ENCODE data around the gene STXBP4.

The STXBP4 gene

GRCh38 chr17:55174133-55174532, 205.6 kb downstream of the STXBP4 start:
- FAIRE-seq, result no peak

GRCh38 chr17:55175788-55176427, 207.3 kb downstream of the STXBP4 start:
- no peak for FAIRE-seq

DNA sequence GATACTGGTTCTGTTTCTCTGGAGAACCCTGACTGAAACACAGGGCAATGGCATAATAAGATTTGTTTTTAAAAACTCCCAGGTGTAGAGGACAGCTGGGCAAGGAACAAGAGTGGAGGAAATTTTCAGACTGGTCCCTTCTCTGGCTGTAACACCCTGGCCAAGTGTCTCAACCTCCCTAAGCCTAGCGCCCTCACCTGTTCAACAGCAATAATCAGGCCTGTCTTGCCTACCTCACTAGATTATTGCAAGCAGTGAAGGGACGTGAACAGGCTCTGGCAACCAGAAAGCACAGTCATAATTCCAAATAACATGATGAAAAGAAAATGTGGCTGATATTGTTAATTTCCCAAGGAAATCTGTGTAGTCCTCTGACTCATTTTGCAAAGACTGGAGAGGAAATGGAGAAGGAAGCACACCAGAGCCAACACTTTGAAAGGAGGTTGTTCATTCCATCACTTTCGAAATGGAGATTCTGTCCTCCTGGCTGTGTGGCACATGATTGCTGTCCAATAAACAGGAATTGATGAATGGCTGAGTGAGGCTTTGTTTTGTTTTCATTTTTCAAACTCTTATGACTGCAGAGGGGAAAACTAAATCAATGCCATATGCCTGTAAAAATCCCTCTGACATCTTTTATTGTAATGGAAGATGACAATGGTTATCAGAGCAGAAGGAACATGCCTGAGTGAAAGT, 208.7 kb downstream of the STXBP4 start:
- no peak for FAIRE-seq

DNA sequence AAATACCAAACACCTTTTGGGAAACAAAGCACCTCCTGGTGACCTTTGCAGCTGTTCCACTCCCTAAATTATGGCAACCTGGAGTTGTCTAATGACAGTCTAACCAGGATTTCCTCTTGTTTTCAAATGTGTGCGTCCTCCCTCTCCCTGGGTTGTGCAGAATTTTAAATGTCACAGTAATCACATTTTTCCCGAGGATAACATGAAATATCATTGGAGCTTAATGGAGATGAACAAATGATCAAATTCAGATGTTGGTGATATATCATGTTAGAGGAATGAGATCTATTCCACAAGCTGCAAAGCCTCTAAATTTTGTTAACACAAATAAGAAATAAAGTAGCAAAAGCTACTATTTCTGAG, 209.3 kb downstream of the STXBP4 start:
- no peak for FAIRE-seq

GRCh38 chr17:55186937-55187770, 218.6 kb downstream of the STXBP4 start:
- no peak for FAIRE-seq

DNA sequence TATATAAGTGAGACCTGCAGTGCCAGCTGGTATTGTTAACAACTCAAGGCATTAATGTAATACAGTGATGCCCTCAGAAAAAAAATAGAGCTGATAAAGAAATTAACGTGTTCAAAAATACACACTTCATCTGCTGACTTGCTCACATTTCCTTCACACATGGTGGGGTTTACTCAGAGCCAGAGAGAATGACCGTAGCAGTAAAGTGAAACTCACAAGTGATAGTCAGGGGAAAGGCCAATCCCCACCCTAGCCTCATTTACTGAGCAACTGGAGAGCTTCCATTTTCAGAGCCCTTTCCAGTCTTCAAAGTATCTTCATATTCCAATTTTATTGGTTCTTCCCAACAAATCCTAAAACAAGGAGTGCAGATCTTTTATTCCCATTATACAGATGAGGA, 222.2 kb downstream of the STXBP4 start:
- no peak for FAIRE-seq

DNA sequence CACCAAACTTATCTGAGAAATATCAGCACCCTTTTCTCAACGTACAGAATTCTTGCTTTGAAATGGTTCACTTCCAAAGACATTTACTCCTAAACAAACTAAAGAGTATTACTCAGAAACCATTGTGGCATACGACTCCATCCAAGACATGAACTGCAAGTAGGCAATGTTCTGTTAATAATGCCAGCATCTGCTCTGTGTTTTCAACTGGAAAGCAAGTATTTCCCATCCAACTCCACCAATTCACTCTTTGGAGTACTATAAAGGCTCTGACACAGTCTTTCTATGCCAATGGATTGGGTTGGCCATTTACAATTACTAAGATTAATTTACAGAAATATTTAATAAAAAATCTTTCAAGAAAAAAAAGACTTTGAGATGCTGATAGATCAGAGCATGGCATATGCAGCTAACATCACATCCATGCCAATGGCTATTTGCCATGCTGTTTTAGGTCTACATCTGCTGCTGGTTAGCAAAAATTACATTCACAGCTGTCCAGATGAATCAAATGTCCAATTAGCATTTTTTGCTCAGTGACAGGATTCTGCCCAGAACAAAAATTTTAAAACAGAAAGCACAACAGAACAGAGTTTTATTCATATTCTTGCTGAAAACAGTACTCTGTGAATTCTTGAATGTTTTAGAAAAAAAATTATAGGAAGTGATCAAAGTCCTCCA, 230.3 kb downstream of the STXBP4 start:
- FAIRE-seq, result no peak

- no peak for FAIRE-seq
Observed at GRCh38 chr17:55200904-55201303, 232.3 kb downstream of the STXBP4 start.

DNA sequence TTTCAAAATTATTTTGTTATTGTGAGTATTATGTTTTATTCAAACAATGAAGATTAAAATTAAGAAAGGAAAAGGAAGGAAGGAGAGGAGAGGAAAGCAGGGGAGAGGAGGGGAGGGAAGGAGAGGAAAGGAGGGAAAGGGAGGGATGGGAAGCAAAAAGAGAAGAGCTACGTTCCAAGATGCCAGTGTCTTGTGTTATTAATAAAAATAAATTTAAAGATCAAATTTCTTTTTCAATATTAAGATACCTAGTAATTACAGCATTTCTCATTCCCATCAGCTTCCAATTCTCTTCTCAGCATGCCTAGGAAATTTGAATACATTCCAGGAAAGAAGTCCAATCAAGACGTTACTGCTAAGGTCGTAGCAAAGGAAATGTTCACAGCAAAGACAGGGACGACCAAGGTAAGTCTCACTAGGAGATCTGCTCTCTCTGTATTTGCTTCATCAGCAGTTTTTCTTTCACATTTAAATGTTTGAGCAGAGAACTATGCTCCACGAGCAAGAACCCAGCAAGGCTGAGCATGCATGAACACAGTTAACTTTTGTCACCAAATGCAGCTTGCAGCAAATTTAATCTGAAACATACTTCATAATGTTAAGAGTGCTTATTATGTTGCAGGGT, 232.9 kb downstream of the STXBP4 start:
- FAIRE-seq, result no peak

DNA sequence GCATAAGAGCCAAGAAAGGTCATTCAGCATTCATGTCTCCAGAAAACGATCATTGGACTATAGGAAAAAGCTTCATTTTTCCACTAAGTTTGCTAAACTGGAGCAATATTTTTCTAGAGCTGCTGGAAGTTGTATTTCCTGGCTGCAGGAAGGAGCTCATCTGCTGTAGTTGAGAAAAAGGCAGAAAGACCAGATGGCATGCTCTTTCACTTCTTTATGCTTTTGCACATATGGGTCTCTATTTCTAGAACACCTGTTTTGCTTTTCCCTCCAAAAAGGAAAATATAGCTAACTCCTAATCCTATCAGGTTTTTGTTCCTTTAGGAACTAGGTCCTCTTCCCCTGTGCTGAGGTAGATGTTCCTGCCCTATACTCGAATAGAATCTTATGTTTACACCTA, 234.3 kb downstream of the STXBP4 start:
- FAIRE-seq, result no peak

GRCh38 chr17:55208078-55208812, 239.7 kb downstream of the STXBP4 start:
- no peak for FAIRE-seq

GRCh38 chr17:55210292-55210691, 241.7 kb downstream of the STXBP4 start:
- FAIRE-seq, result peak; percentile 70

DNA sequence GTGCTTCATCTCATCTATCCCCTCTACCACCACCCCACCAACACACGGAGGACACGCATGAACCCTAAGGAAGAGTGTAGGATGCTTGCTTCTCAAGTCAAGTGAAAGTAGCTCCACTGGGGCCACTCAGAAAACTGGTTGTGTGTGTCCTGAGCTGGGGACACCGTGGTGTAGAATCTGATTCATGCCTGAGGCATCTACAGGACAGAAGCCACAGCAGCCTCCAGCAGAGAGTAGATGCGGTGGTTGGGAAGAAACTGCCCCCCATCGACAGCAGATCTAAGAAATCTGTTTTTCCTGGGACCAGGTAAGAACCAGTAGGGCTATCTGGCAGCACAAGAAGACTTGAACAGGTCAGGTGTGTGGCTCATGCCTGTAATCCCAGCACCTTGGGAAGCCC, 244.3 kb downstream of the STXBP4 start:
- no peak for FAIRE-seq

DNA sequence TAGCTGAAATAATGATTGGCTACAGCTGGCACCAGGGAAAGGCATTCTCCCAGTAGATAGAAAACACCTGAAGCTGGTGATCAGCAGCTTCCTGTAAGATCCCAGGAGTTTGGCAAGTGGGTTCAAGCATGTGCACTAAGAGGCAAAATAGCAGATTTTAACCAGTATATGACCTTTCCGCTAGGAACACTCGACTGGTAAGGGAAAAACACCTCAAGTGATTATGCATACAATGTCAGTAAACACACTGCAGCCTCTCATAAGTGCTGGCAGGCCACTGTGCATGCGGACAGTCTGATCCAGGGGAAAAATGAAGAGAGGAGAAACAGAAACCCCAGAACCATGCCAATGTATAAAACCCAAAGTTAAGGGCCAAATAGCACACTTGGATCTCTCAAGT, 247.1 kb downstream of the STXBP4 start:
- no peak for FAIRE-seq

GRCh38 chr17:55216888-55217287, 248.3 kb downstream of the STXBP4 start:
- no peak for FAIRE-seq

DNA sequence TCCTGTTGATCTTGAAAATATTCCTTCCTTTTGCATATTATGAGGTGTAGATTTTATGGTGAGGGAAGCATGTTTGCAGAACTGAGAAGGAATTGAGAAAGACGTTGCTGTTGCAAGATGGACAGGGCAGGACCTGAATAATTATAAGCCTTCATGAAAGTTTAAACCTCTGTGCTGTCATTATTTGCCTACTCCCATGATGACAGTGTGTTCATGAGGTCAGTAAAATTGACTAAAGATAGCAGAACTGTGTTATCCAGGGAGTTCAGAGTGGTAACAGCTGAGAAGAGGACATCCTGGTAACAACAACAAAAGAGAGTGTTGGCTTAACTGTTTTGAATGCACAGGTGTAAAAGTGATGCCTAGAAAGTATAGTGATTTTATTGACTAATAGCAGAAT, 250.9 kb downstream of the STXBP4 start:
- no peak for FAIRE-seq

- FAIRE-seq, result no peak
Observed at GRCh38 chr17:55219934-55220333, 251.4 kb downstream of the STXBP4 start.

Data from endometrium (tissue), 2 donors.